HG03460 (cell line): ENCODE results near the gene NEUROG2.
"Not testable (repeated sequence)": the region's sequence is repeated elsewhere in the genome, so short reads cannot be mapped to it uniquely, and the experiment has no call there.

Experiments used
- ATAC-seq: cut with Tn5 transposase; IDR thresholded peaks from one replicate; pipeline ENCODE4 v1.9.1; 2021; ENCODE audit not compliant: unreplicated experiment

NEUROG2 gene

DNA sequence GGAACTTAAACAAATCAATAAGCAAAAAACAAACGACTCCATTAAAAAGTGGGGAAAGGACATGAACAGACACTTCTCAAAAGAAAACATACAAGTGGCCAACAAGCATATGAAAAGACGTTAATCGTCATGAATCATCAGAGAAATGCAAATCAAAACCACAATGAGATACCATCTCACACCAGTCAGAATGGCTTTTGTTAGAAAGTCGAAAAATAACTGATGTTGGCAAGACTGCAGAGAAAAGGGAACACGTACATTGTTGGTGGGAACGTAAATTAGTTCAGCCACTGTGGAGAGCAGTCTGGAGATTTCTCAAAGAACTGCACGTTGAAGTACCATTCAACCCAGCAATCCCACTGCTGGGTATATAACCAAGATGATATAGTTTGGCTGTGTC, 23.7 kb downstream of the NEUROG2 start:
- no peak for ATAC-seq

DNA sequence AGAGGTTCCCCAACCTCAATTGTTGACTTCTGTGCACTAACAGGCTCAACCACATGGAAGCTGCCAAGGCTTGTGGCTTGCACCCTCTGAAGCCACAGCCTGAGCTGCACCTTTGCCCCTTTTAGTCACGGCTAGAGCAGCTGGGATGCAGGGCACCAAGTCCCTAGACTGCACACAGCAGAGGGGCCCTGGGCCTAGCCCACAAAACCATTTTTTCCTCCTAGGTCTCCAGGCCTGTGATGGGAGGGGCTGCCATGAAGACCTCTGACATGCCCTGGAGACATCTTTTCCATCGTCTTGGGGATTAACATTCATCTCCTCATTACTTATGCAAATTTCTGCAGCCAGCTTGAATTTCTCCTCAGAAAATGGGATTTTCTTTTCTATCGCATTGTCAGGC, 25.2 kb downstream of the NEUROG2 start:
- ATAC-seq = not testable (repeated sequence)

DNA sequence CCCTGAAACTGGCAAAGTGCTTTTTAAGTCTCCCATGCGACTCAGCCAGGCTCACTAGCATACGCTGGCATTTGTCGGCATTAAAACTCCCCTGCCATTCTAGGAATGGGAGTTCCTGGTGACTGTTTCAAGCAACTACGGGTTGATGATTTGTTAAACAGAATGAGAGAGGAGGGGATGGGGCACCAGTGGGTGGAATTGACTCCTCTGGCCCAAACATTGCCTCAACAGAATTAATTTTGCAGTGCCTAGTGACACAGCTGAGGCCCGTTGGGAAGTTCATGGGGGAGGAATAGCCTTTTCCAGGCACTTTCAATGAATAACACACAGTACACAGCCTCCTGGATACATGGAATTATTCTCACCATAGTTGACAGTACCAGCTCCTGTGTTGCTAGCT, 30.1 kb downstream of the NEUROG2 start:
- no peak for ATAC-seq

DNA sequence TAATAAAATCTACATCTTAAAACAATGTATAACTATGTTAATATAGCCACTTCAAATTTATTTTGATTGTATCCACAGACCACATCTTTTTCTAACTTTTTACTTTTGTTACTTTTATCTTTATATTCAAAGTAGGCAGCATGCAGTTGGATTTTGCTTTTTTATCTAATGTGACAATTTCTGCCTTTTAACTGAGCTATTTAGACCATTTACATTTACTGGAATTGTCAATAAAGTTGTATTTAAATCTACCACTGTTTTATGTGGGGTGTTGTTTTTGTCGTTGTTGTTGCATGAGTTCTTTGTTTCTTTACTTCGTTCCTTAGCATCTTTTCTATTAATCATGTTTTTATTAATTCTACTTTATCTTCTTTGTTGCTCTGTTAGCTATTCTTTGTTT, 42.0 kb downstream of the NEUROG2 start:
- no peak for ATAC-seq

DNA sequence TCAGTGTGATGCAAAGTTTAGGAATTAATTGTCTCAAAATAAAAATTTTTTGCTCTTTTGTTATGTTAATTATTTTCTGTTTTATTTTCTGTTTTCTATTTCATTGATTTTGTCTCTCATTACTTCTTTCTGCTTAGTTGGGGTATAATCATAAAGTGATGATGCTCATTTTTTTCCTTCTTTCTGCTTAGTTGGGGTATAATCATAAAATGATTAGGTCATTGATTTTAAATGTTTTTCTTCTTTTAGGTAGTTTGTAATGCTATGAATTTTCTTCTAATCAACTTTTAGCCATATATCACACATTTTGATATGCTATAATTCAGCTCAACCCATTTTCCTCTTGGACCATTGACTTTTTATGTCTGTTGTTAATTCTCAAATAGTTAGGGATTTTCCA, 43.7 kb downstream of the NEUROG2 start:
- ATAC-seq = no peak
